Measurements from ENCODE around the gene CRMP1. TPM values are rescaled to one million over a fixed set of nuclear protein-coding genes. Genes with fewer than 3 reads are reported as not detected.

Gene CRMP1
- total RNA-seq, 3 donors from 2014 or later = 0.08 TPM; not detected in 2

- Mint-ChIP-seq H3K36me3 (ENCODE audit: insufficient read depth) (no peaks in the 10 kb centered on the region), H3K27me3 (ENCODE audit: low read depth) (peaks cover 3% of the 10 kb centered on the region), H3K4me3 (no peak overlapping the region), H3K9me3 (no peaks in the 10 kb centered on the region), H3K4me1 (ENCODE audit: low read depth) (no peaks in the 10 kb centered on the region)
- no peak for ATAC-seq
- DNase-seq = no peak
Observed at GRCh38 chr4:5783486-5783885, 109.4 kb downstream of the CRMP1 start.

GRCh38 chr4:5782829-5783476 lies 109.9 kb downstream of the CRMP1 start:
- ATAC-seq (no peak), DNase-seq (no peak)
- H3K9me3 Mint-ChIP-seq = no peaks in the 10 kb centered on the region
- no peaks in the 10 kb centered on the region for H3K4me1 Mint-ChIP-seq (ENCODE audit: low read depth)
- H3K36me3 Mint-ChIP-seq (ENCODE audit: insufficient read depth) = no peaks in the 10 kb centered on the region
- no peak overlapping the region for H3K4me3 Mint-ChIP-seq
- peaks cover 3% of the 10 kb centered on the region for H3K27me3 Mint-ChIP-seq (ENCODE audit: low read depth)

- H3K9me3 Mint-ChIP-seq = peaks cover 2% of the 10 kb centered on the region
- ATAC-seq = no peak
Observed at GRCh38 chr4:5781691-5782090, 111.2 kb downstream of the CRMP1 start.

GRCh38 chr4:5780831-5781480 lies 111.9 kb downstream of the CRMP1 start:
- Mint-ChIP-seq H3K4me1 (ENCODE audit: low read depth) (no peaks in the 10 kb centered on the region), H3K27me3 (ENCODE audit: low read depth) (peaks cover 3% of the 10 kb centered on the region), H3K4me3 (no peak overlapping the region), H3K36me3 (ENCODE audit: insufficient read depth) (peaks cover 3% of the 10 kb centered on the region), H3K9me3 (peaks cover 8% of the 10 kb centered on the region)
- DNase-seq (no peak), ATAC-seq (no peak)

More at GRCh38 chr4:5781691-5782090, 111.2 kb downstream of the CRMP1 start:
- DNase-seq = no peak
- H3K36me3 Mint-ChIP-seq (ENCODE audit: insufficient read depth) = peaks cover under 1% of the 10 kb centered on the region
- H3K27me3 Mint-ChIP-seq (ENCODE audit: low read depth) = peaks cover 3% of the 10 kb centered on the region
- H3K4me1 Mint-ChIP-seq (ENCODE audit: low read depth) = no peaks in the 10 kb centered on the region
- no peak overlapping the region for H3K4me3 Mint-ChIP-seq

GRCh38 chr4:5776510-5776909 lies 116.4 kb downstream of the CRMP1 start:
- Mint-ChIP-seq H3K4me1 (ENCODE audit: low read depth) (no peaks in the 10 kb centered on the region), H3K27me3 (ENCODE audit: low read depth) (no peaks in the 10 kb centered on the region), H3K36me3 (ENCODE audit: insufficient read depth) (peaks cover 3% of the 10 kb centered on the region), H3K9me3 (peaks cover 8% of the 10 kb centered on the region), H3K4me3 (no peak overlapping the region)
- DNase-seq (no peak), ATAC-seq (no peak)

- peaks cover 3% of the 10 kb centered on the region for H3K36me3 Mint-ChIP-seq (ENCODE audit: insufficient read depth)
- ATAC-seq = no peak
Observed at GRCh38 chr4:5774416-5775036, 118.4 kb downstream of the CRMP1 start.

GRCh38 chr4:5773271-5773555 lies 119.7 kb downstream of the CRMP1 start:
- H3K27me3 Mint-ChIP-seq (ENCODE audit: low read depth) = no peaks in the 10 kb centered on the region
- ATAC-seq (no peak), DNase-seq (no peak)
- H3K9me3 Mint-ChIP-seq = peaks cover 8% of the 10 kb centered on the region
- H3K36me3 Mint-ChIP-seq (ENCODE audit: insufficient read depth) = peaks cover 3% of the 10 kb centered on the region
- H3K4me3 Mint-ChIP-seq = no peak overlapping the region
- H3K4me1 Mint-ChIP-seq (ENCODE audit: low read depth) = no peaks in the 10 kb centered on the region

More at GRCh38 chr4:5774416-5775036, 118.4 kb downstream of the CRMP1 start:
- Mint-ChIP-seq H3K27me3 (ENCODE audit: low read depth) (no peaks in the 10 kb centered on the region), H3K4me3 (no peak overlapping the region), H3K9me3 (peaks cover 8% of the 10 kb centered on the region), H3K4me1 (ENCODE audit: low read depth) (no peaks in the 10 kb centered on the region)
- no peak for DNase-seq

- DNase-seq (no peak), ATAC-seq (no peak)
- Mint-ChIP-seq H3K4me1 (ENCODE audit: low read depth) (no peaks in the 10 kb centered on the region), H3K36me3 (ENCODE audit: insufficient read depth) (peaks cover 3% of the 10 kb centered on the region), H3K9me3 (peaks cover 8% of the 10 kb centered on the region), H3K4me3 (no peak overlapping the region), H3K27me3 (ENCODE audit: low read depth) (no peaks in the 10 kb centered on the region)
Observed at GRCh38 chr4:5772528-5773270, 120.2 kb downstream of the CRMP1 start.

Other genes starting within 250 kb of the CRMP1 start
- gene EVC2, start 184.5 kb downstream of the CRMP1 start, total RNA-seq = under 1 TPM; 0.63 to 0.78 (median 0.76) TPM
- 1 to 10 TPM; 1.1 to 3.0 (median 1.4) TPM for gene EVC, start 181.9 kb downstream of the CRMP1 start, total RNA-seq
- gene C4orf50, start 125.3 kb upstream of the CRMP1 start, total RNA-seq = under 1 TPM; 0.03 to 0.11 (median 0.08) TPM